ENCODE measurements around the gene HHATL.

HHATL gene

DNA sequence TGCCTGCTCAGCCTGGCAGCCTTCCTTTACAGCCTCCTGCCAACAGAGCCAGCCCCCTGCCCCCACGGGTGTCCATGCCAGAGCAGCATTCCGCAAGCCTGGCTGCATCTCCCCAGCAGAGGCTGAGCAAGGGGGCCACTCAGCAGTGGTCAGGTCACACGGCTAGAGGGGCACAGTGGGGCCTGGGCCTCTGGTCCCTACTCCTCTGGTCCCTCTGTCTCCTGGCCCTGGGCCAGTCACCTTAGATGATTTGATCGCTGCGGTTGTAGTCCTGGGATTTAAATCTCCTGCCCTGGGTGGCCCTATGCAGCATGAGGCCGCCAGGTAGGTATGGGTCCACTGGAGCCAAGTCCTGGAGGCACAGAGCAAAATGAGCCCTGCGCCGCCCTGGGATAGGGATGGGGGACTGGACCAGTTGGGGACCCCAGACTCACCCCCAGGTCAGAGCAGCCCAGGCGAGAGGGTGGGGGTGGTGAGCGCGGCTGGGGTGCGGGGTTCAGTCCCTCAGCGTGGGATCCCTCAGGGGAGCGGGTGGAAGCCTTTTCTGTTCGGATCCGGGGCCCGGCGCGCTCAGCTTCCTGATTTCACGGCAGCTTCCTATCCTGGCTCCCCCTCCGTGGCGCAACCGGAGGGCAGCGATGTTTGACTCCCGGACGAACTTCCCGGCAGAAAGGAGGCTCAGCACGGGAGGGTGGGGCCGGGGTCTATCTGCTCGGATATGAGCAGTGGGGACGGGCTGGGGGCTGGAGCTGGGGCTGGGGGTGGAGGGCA lies 48.9 kb downstream of the HHATL start, which contains the start of gene ZBTB47:
ZBTB47 (plus strand) TSS at position 138 of the 771 bp plus-strand sequence. CDS start 4,659 bp downstream, outside the sequence.
- no peaks in the 10 kb centered on the region for H3K36me3 ChIP-seq (replicated peaks; ENCODE audit: insufficient read depth, low read length)
- no peak for DNase-seq
- no peaks in the 10 kb centered on the region for H3K9me2 ChIP-seq (replicated peaks; ENCODE audit: insufficient read depth, low read length)
- no peak within 1 kb of the TSS for H3K27ac ChIP-seq (ENCODE audit: low read length)
- H3K27me3 ChIP-seq (replicated peaks; ENCODE audit: insufficient read depth, low read length), result no peaks in the 10 kb centered on the region
- no peaks in the 10 kb centered on the region for H3K9me3 ChIP-seq (replicated peaks; ENCODE audit: insufficient read depth, low read length)
- no peak within 1 kb of the TSS for H3K9ac ChIP-seq (ENCODE audit: low read length)
- H2AFZ ChIP-seq (ENCODE audit: low read length), result peak within 1 kb of the TSS; percentile 51; the same call in 1 of the 2 replicates
- no peaks in the 10 kb centered on the region for H4K20me1 ChIP-seq (ENCODE audit: insufficient read depth, low read length)
- TF ChIP-seq CTCF (IDR thresholded peaks at IDR 0.05; ENCODE audit: low read length) (no peak), EZH2 (optimal IDR thresholded peaks at IDR 0.05; ENCODE audit: low read depth, low read length) (no peak), EZH2phosphoT487 (IDR thresholded peaks at IDR 0.05; ENCODE audit: low read length) (no peak)
- H3K4me1 ChIP-seq (ENCODE audit: low read length), result no peaks in the 10 kb centered on the region
- no peaks in the 10 kb centered on the region for H3F3A ChIP-seq (ENCODE audit: insufficient read depth, low read length)
- H3K4me2 ChIP-seq (ENCODE audit: low read depth, low read length), result peak within 1 kb of the TSS; percentile 62
- H3K4me3 ChIP-seq (ENCODE audit: low read length), result peak within 1 kb of the TSS; percentile 51
- H3K79me2 ChIP-seq (ENCODE audit: low read length), result no peaks in the 10 kb centered on the region

GRCh38 chr3:42653303-42653559 lies 49.4 kb downstream of the HHATL start:
- Histone ChIP-seq H3K36me3 (replicated peaks; ENCODE audit: insufficient read depth, low read length) (no peaks in the 10 kb centered on the region), H3K9me3 (replicated peaks; ENCODE audit: insufficient read depth, low read length) (no peaks in the 10 kb centered on the region), H3K4me3 (ENCODE audit: low read length) (no peak overlapping the region), H3K4me2 (ENCODE audit: low read depth, low read length) (no peak overlapping the region), H3K9ac (ENCODE audit: low read length) (no peak overlapping the region), H3K79me2 (ENCODE audit: low read length) (no peaks in the 10 kb centered on the region), H3K27ac (ENCODE audit: low read length) (no peak overlapping the region), H3F3A (ENCODE audit: insufficient read depth, low read length) (no peaks in the 10 kb centered on the region), H3K27me3 (replicated peaks; ENCODE audit: insufficient read depth, low read length) (no peaks in the 10 kb centered on the region), H4K20me1 (ENCODE audit: insufficient read depth, low read length) (no peaks in the 10 kb centered on the region), H2AFZ (ENCODE audit: low read length) (no peak overlapping the region), H3K9me2 (replicated peaks; ENCODE audit: insufficient read depth, low read length) (no peaks in the 10 kb centered on the region), H3K4me1 (ENCODE audit: low read length) (no peaks in the 10 kb centered on the region)
- DNase-seq, result no peak
- TF ChIP-seq EZH2phosphoT487 (IDR thresholded peaks at IDR 0.05; ENCODE audit: low read length), result no peak
- TF ChIP-seq CTCF (IDR thresholded peaks at IDR 0.05; ENCODE audit: low read length), result no peak
- no peak for TF ChIP-seq EZH2 (optimal IDR thresholded peaks at IDR 0.05; ENCODE audit: low read depth, low read length)

DNA sequence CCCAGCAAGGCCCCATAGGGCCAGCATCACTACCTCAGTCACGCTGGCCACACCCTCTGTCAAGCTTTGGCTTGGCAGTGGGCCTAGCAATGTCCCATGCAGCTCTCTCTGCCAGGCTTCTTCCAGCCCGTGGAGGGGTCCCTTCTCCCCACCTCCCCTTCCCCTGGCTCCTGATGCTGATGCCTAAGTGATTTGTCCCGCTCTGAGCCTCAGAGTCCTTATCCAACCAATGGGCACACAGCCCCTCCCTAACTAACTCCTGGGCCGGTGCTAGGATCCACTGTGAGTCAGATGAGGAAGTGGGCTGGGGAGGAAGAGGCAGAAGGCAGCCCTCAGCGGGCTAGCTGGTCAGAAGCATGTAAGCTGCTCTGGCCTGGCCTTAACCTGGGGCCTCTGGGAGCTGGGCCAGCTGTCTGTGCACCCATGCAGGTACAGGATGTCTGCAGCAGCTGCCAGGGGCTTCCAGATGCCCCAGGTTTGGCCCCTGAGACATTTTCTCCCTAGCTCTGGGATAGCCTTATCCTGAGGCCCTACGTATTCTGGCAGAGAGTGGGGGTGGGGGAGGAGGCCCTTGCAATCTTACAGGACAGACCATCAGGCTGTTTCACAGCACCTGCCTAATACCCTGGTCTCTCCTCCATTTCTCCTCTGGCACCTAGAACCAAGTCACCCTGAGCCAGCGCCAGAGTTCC lies 49.8 kb downstream of the HHATL start:
- TF ChIP-seq CTCF (IDR thresholded peaks at IDR 0.05; ENCODE audit: low read length) (no peak), EZH2phosphoT487 (IDR thresholded peaks at IDR 0.05; ENCODE audit: low read length) (no peak), EZH2 (optimal IDR thresholded peaks at IDR 0.05; ENCODE audit: low read depth, low read length) (no peak)
- H3K27me3 ChIP-seq (replicated peaks; ENCODE audit: insufficient read depth, low read length), result no peaks in the 10 kb centered on the region
- no peaks in the 10 kb centered on the region for H3K9me2 ChIP-seq (replicated peaks; ENCODE audit: insufficient read depth, low read length)
- no peak overlapping the region for H3K4me3 ChIP-seq (ENCODE audit: low read length)
- no peaks in the 10 kb centered on the region for H4K20me1 ChIP-seq (ENCODE audit: insufficient read depth, low read length)
- H2AFZ ChIP-seq (ENCODE audit: low read length), result no peak overlapping the region
- H3K36me3 ChIP-seq (replicated peaks; ENCODE audit: insufficient read depth, low read length), result no peaks in the 10 kb centered on the region
- no peak for DNase-seq
- H3K27ac ChIP-seq (ENCODE audit: low read length), result no peak overlapping the region
- no peaks in the 10 kb centered on the region for H3K79me2 ChIP-seq (ENCODE audit: low read length)
- H3K9ac ChIP-seq (ENCODE audit: low read length), result no peak overlapping the region
- no peaks in the 10 kb centered on the region for H3K9me3 ChIP-seq (replicated peaks; ENCODE audit: insufficient read depth, low read length)
- H3K4me1 ChIP-seq (ENCODE audit: low read length), result no peaks in the 10 kb centered on the region
- no peaks in the 10 kb centered on the region for H3F3A ChIP-seq (ENCODE audit: insufficient read depth, low read length)
- no peak overlapping the region for H3K4me2 ChIP-seq (ENCODE audit: low read depth, low read length)
